K562 (cell line): ENCODE measurements around the gene OR2F2.

ENCODE experiments used
- ATF7 ChIP-seq: fragments of 450-650 bp; IDR thresholded peaks from 2 replicates; pipeline ENCODE4 v1.7.1; 2014; ENCODE audit warnings: mild to moderate bottlenecking, moderate library complexity
- CBX5 ChIP-seq: IDR thresholded peaks from 2 replicates; pipeline ENCODE4 v1.6.1; 2014; ENCODE audit warnings: low read depth, borderline replicate concordance
- CREBBP ChIP-seq: IDR thresholded peaks from one replicate; pipeline ENCODE4 v1.6.1; 2012; ENCODE audit warnings: low read depth, mild to moderate bottlenecking, control low read depth, inconsistent platforms, low read length
- FOS ChIP-seq: IDR thresholded peaks from 3 replicates; pipeline ENCODE4 v1.6.1; 2011; ENCODE audit not compliant: insufficient read length; ENCODE audit errors: extremely low read depth
- HDGF ChIP-seq: fragments of 450-650 bp; IDR thresholded peaks from 2 replicates; pipeline ENCODE4 v1.6.1; 2016
- L3MBTL2 ChIP-seq: fragments of 450-650 bp; IDR thresholded peaks from 2 replicates; pipeline ENCODE4 v1.6.1; 2016; ENCODE audit warnings: mild to moderate bottlenecking, moderate library complexity
- MYC ChIP-seq, 2 experiments: fragments of 250-450 bp in 1 of 2; sonication (Bioruptor Pico) in 1 of 2; IDR thresholded peaks; 2 replicates each; pipeline versions ENCODE4 v1.5.1 to v1.6.1; 2012 to 2021; ENCODE audit warnings: low read depth in 2 of 2, borderline replicate concordance in 1 of 2, improper control_type of control experiment in 1 of 2, low read length in 1 of 2, mild to moderate bottlenecking in 1 of 2, moderate library complexity in 1 of 2
- NFE2L1 ChIP-seq: fragments of 450-650 bp; IDR thresholded peaks from 2 replicates; pipeline ENCODE4 v1.6.1; 2016; ENCODE audit warnings: missing genetic modification characterization, low read depth, mild to moderate bottlenecking, missing compliant biosample characterization, moderate library complexity, borderline replicate concordance
- RCOR1 ChIP-seq, 2 experiments: IDR thresholded peaks; 2 replicates each; pipeline ENCODE4 v1.6.1; 2012; ENCODE audit warnings: low read depth in 2 of 2, low read length in 2 of 2, borderline replicate concordance in 1 of 2, improper control_type of control experiment in 1 of 2
- SMC3 ChIP-seq: conservative IDR thresholded peaks from 2 replicates; pipeline ENCODE4 v1.6.1; 2011; ENCODE audit warnings: low read depth, low read length, improper control_type of control experiment; ENCODE audit not compliant: insufficient read depth
- TARDBP ChIP-seq: fragments of 450-650 bp; IDR thresholded peaks from 2 replicates; pipeline ENCODE4 v1.6.1; 2016
- TF ChIP-seq, protein P1 (sequence below), 3 experiments: IDR thresholded peaks in 2 of 3; conservative IDR thresholded peaks in 1 of 3; 2 replicates each; pipeline ENCODE4 v1.5.1; 2011 to 2012; ENCODE audit warnings: low read length in 3 of 3, mild to moderate bottlenecking in 3 of 3, control low read depth in 2 of 3, improper control_type of control experiment in 1 of 3, inconsistent platforms in 1 of 3, low read depth in 1 of 3, mixed read lengths in 1 of 3, moderate library complexity in 1 of 3; ENCODE audit not compliant: insufficient read depth in 2 of 3
- TF ChIP-seq, protein P2 (sequence below): sonication (generic); formaldehyde crosslinking; IDR thresholded peaks from 2 replicates; pipeline ENCODE4 v1.8.1; 2023; ENCODE audit warnings: mild to moderate bottlenecking, missing genetic modification reagents

DNA sequence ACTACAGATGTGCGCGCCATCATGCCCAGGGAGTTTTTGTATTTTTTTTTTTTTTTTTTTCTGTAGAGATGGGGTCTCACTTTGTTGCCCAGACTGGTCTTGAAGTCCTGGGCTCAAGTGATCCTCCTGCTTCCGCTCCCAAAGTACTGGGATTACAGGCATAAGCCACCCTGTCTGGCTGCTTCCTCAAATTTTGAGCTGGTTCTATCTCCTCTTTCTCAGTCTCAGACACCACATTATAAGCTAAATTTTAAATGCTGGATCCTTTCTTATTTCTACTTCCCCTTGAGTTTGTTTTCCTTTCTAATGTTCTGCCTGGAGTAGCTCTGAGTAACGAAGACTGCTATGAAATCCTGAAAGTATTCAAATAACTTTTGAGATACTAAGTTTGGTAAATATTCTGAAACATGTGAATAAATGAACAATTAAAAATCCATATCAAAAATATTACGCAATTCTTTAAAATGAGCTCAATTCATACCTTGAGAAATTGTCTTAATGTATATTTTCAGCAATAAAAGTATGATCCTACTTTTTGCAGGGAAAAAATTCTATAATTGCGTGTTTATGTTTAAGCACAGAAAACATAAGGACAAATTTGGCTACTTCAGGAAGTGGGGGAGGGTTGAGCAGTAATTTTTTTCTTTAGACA, 48.1 kb upstream of the OR2F2 start:
- TF ChIP-seq, protein P1, sequence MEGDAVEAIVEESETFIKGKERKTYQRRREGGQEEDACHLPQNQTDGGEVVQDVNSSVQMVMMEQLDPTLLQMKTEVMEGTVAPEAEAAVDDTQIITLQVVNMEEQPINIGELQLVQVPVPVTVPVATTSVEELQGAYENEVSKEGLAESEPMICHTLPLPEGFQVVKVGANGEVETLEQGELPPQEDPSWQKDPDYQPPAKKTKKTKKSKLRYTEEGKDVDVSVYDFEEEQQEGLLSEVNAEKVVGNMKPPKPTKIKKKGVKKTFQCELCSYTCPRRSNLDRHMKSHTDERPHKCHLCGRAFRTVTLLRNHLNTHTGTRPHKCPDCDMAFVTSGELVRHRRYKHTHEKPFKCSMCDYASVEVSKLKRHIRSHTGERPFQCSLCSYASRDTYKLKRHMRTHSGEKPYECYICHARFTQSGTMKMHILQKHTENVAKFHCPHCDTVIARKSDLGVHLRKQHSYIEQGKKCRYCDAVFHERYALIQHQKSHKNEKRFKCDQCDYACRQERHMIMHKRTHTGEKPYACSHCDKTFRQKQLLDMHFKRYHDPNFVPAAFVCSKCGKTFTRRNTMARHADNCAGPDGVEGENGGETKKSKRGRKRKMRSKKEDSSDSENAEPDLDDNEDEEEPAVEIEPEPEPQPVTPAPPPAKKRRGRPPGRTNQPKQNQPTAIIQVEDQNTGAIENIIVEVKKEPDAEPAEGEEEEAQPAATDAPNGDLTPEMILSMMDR (IDR thresholded peaks at IDR 0.05 in 2 of 3, conservative IDR thresholded peaks at IDR 0.05 in 1 of 3; ENCODE audit: insufficient read depth in 2 of 3, low read depth in 1 of 3, low read length in 3 of 3) = no peak
- TF ChIP-seq CBX5 = no peak
- TF ChIP-seq TARDBP = no peak
- TF ChIP-seq HDGF = no peak
- no peak for TF ChIP-seq ATF7
- TF ChIP-seq FOS = no peak
- TF ChIP-seq, protein P2, sequence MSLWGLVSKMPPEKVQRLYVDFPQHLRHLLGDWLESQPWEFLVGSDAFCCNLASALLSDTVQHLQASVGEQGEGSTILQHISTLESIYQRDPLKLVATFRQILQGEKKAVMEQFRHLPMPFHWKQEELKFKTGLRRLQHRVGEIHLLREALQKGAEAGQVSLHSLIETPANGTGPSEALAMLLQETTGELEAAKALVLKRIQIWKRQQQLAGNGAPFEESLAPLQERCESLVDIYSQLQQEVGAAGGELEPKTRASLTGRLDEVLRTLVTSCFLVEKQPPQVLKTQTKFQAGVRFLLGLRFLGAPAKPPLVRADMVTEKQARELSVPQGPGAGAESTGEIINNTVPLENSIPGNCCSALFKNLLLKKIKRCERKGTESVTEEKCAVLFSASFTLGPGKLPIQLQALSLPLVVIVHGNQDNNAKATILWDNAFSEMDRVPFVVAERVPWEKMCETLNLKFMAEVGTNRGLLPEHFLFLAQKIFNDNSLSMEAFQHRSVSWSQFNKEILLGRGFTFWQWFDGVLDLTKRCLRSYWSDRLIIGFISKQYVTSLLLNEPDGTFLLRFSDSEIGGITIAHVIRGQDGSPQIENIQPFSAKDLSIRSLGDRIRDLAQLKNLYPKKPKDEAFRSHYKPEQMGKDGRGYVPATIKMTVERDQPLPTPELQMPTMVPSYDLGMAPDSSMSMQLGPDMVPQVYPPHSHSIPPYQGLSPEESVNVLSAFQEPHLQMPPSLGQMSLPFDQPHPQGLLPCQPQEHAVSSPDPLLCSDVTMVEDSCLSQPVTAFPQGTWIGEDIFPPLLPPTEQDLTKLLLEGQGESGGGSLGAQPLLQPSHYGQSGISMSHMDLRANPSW (CRISPR knock-in tag) = no peak
- TF ChIP-seq MYC (IDR thresholded peaks at IDR 0.05; ENCODE audit: low read depth, low read length) = no peak
- TF ChIP-seq MYC (CRISPR knock-in tag; IDR thresholded peaks at IDR 0.05; ENCODE audit: borderline replicate concordance, low read depth) = no peak
- no peak for TF ChIP-seq L3MBTL2
- no peak for TF ChIP-seq NFE2L1 (tag)
- TF ChIP-seq SMC3 = no peak
- no peak for TF ChIP-seq RCOR1 (IDR thresholded peaks at IDR 0.05; ENCODE audit: borderline replicate concordance in 1 of 2, low read depth in 2 of 2, low read length in 2 of 2)
- no peak for TF ChIP-seq CREBBP
